Gastroesophageal sphincter (tissue), 4 donors: ENCODE results near the gene DHX34. TPM values are rescaled to one million over a fixed set of nuclear protein-coding genes. Genes with fewer than 3 reads are reported as not detected.

ENCODE experiments used
- ATAC-seq: fragments of 150-250 bp; one replicate; pipeline ENCODE4 v1.9.1; 2016; ENCODE audit warnings: mild to moderate bottlenecking, moderate library complexity
- H3K27ac ChIP-seq, 4 donors: fragments of 200-600 bp; sonication (generic) in 3 of 4; 1 replicate in 3 of 4; 2 replicates in 1 of 4; pipeline ENCODE4 v1.5.1; 2016 to 2019
- H3K27me3 ChIP-seq: fragments of 200-600 bp; sonication (generic); one replicate; pipeline ENCODE4 v1.5.1; 2019
- H3K36me3 ChIP-seq, 2 donors: fragments of 200-600 bp; sonication (generic); one replicate each; pipeline ENCODE4 v1.5.1; 2019; ENCODE audit warnings: control low read depth in 1 of 2
- H3K4me1 ChIP-seq, 3 donors: fragments of 200-600 bp; sonication (generic); 1 replicate in 2 of 3; 2 replicates in 1 of 3; pipeline ENCODE4 v1.5.1; 2016 to 2019; ENCODE audit warnings: control low read depth in 2 of 3
- H3K4me3 ChIP-seq, 2 donors: fragments of 200-600 bp; sonication (generic); one replicate each; pipeline ENCODE4 v1.5.1; 2019; ENCODE audit warnings: mild to moderate bottlenecking in 1 of 2, moderate library complexity in 1 of 2
- H3K9me3 ChIP-seq, 3 donors: fragments of 200-600 bp; sonication (generic); one replicate each; pipeline ENCODE4 v1.5.1; 2017 to 2019; ENCODE audit warnings: control low read depth in 2 of 3
- CTCF ChIP-seq, 4 experiments: fragments of 200-600 bp in 2 of 4; fragments of 450-650 bp in 2 of 4; sonication (generic) in 1 of 4; IDR thresholded peaks; one replicate each; pipeline ENCODE4 v1.5.1; 2017 to 2019; ENCODE audit warnings: antibody characterized with exemption in 4 of 4, mild to moderate bottlenecking in 2 of 4, moderate library complexity in 2 of 4
- EP300 ChIP-seq: sonication (generic); formaldehyde crosslinking; IDR thresholded peaks from one replicate; pipeline ENCODE4 v1.6.1; 2017; ENCODE audit warnings: antibody characterized with exemption, mild to moderate bottlenecking
- POLR2A ChIP-seq, 2 donors: fragments of 450-650 bp; IDR thresholded peaks; one replicate each; pipeline ENCODE4 v1.6.1; 2017; ENCODE audit warnings: antibody characterized with exemption in 2 of 2, mild to moderate bottlenecking in 2 of 2, moderate library complexity in 1 of 2
- POLR2AphosphoS5 ChIP-seq: sonication (generic); formaldehyde crosslinking; IDR thresholded peaks from one replicate; pipeline ENCODE4 v1.6.1; 2017; ENCODE audit warnings: antibody characterized with exemption
- WGBS, 2 donors: methylation state at CpG; one replicate each; pipeline ENCODE4 v1.1.5; 2018; ENCODE audit warnings: low coverage in 1 of 2; 5-methylcytosine and 5-hydroxymethylcytosine counted together
- total RNA-seq, 4 donors: library from RNA; depleted of rRNA; stranded (reverse); fragments of >200 nt; gene quantifications; one replicate each; pipeline ENCODE4 v1.1.0, GENCODE V29; 2016

The DHX34 gene
- total RNA-seq, 4 donors from 2014 or later: 8.7 to 16.0 (median 12.3) TPM

DNA sequence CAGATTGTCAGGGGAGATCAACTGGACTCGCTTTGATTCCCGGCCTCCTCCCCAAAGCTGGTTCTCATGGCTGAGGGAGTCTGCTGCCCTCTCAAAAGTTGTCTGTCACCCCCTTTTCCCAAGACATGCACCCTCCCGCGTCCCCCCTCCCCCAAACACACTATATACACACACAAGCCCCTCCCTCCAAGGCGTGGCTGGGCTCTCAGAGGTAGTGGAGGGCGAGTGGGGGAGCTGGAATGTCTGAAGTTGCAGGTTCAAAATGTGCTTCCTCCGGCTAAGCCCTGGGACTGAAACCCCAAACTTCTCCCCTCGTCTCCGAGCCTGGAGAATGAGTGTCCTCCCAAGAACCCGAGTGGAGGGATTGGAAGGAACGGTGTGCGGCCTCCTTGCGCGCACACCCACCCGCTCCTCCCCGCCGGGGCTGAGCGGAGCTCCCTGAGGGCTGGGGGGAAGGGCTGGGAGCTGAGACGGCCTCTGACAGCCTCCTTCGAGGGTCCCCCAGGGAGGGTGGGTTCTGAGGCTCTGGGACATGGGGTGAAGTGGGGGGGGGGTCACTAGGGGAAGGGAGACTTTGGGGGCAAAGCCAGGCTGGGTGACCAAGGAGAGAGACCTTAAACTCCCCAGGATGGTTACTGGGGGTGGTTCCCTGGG, 80.2 kb downstream of the DHX34 start:
- WGBS, 2 donors: no CpG with 5 or more reads among the region's 20 CpGs
- Histone ChIP-seq H3K27ac (no peak overlapping the region), H3K4me1 (peaks cover 0 to 42% (median 21%) of the 10 kb centered on the region in 3 donors), H3K4me3 (no peak overlapping the region), H3K36me3 (no peaks in the 10 kb centered on the region), H3K27me3 (peaks cover 66% of the 10 kb centered on the region), H3K9me3 (no peaks in the 10 kb centered on the region)
- ATAC-seq: no peak
- TF ChIP-seq CTCF (IDR thresholded peaks at IDR 0.05): no peak
- no peak for TF ChIP-seq POLR2AphosphoS5
- TF ChIP-seq EP300: no peak
- TF ChIP-seq POLR2A (IDR thresholded peaks at IDR 0.05): no peak

DNA sequence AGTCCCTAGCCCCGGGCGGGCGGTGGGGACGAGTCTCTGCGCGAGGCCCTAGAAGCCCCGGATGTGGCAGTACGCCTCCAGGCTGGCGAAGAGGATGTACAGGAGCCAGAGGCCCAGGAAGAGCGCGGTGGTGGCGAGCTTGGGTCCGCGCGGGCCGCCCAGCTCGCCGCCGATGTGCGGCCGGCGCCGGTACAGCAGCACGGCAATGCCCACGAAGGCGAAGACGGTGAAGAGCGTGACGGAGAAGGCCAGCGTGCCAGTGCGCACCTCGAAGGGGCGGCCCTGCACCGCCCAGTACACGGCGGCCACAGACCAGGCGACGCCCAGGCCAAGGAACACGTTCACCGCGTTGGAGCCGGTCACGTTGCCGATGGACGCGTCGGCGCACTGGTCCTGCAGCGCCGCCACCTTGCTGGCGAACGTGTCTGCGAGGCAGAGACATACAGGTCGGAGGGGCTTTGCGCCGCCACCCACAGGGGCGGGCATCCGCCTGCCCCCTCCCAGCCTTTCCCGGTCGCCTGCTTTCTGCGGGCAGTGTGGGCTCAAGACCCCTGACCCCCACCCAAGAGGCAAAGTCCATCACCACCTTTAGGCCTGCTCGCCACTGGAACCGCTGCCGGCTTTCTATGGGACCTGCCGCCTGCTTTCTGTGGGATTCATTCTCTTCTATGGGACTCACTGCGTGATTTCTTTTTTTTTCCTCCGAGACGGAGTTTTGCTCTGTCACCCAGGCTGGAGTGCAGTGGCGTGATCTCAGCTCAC, 81.1 kb downstream of the DHX34 start:
- H3K9me3 ChIP-seq: no peaks in the 10 kb centered on the region
- H3K27me3 ChIP-seq: peaks cover 66% of the 10 kb centered on the region
- peak; percentile 15 for ATAC-seq
- peaks cover 0 to 42% (median 21%) of the 10 kb centered on the region in 3 donors for H3K4me1 ChIP-seq
- no peak for TF ChIP-seq POLR2AphosphoS5
- TF ChIP-seq EP300: no peak
- no peak for TF ChIP-seq POLR2A (IDR thresholded peaks at IDR 0.05)
- peak in 3 of 4 experiments; percentile 37 to 47 (median 44) for TF ChIP-seq CTCF (IDR thresholded peaks at IDR 0.05)
- no peaks in the 10 kb centered on the region for H3K36me3 ChIP-seq
- H3K27ac ChIP-seq: no peak overlapping the region
- H3K4me3 ChIP-seq: peak overlapping the region in 1 of 2 donors; percentile 12
- 5 to 24% methylated on average over 4 to 9 of the region's 69 CpGs for WGBS, 2 donors

GRCh38 chr19:47432091-47432490, 83.0 kb downstream of the DHX34 start:
- Histone ChIP-seq H3K4me1 (peaks cover 0 to 48% (median 21%) of the 10 kb centered on the region in 3 donors), H3K9me3 (no peaks in the 10 kb centered on the region), H3K27ac (no peak overlapping the region), H3K4me3 (no peak overlapping the region), H3K27me3 (peaks cover 69% of the 10 kb centered on the region), H3K36me3 (no peaks in the 10 kb centered on the region)
- ATAC-seq: no peak
- 86 to 92% methylated on average over 5 to 12 of the region's 18 CpGs for WGBS, 2 donors
- no peak for TF ChIP-seq POLR2AphosphoS5
- no peak for TF ChIP-seq EP300
- no peak for TF ChIP-seq POLR2A (IDR thresholded peaks at IDR 0.05)
- TF ChIP-seq CTCF (IDR thresholded peaks at IDR 0.05): no peak

Other genes starting within 250 kb of the DHX34 start
- 10 to 100 TPM; 22.5 to 28.7 (median 24.9) TPM for gene ZC3H4, start 235.5 kb upstream of the DHX34 start, total RNA-seq
- 100 to 1,000 TPM; 134 to 157 (median 153) TPM for gene SAE1, start 218.5 kb upstream of the DHX34 start, total RNA-seq
- gene BBC3, start 118.1 kb upstream of the DHX34 start, total RNA-seq: 10 to 100 TPM in 2 of 4 donors, 1 to 10 TPM in 2; 3.6 to 11.4 (median 10.2) TPM
- 10 to 100 TPM; 17.3 to 36.9 (median 28.5) TPM for gene CCDC9, start 92.8 kb upstream of the DHX34 start, total RNA-seq
- gene INAFM1, start 74.4 kb upstream of the DHX34 start, total RNA-seq: 10 to 100 TPM in 2 of 4 donors, 1 to 10 TPM in 2; 5.0 to 14.7 (median 11.7) TPM
- gene C5AR1, start 39.5 kb upstream of the DHX34 start, total RNA-seq: 10 to 100 TPM in 1 of 4 donors, 1 to 10 TPM in 3; 1.4 to 19.7 (median 7.0) TPM
- gene C5AR2, start 17.1 kb upstream of the DHX34 start, total RNA-seq: 1 to 10 TPM in 2 of 4 donors, under 1 TPM in 2; 0.15 to 2.3 (median 1.2) TPM
- 10 to 100 TPM; 23.5 to 37.2 (median 30.3) TPM for gene MEIS3, start 70.2 kb downstream of the DHX34 start, total RNA-seq
- 10 to 100 TPM in 1 of 4 donors, 1 to 10 TPM in 3; 6.5 to 19.9 (median 9.5) TPM for gene SLC8A2, start 122.6 kb downstream of the DHX34 start, total RNA-seq
- 1 to 10 TPM; 2.4 to 4.3 (median 3.4) TPM for gene KPTN, start 134.9 kb downstream of the DHX34 start, total RNA-seq
- 100 to 1,000 TPM in 2 of 4 donors, 10 to 100 TPM in 2; 95.9 to 134 (median 112) TPM for gene NAPA, start 165.7 kb downstream of the DHX34 start, total RNA-seq
- under 1 TPM in 1 of 4 donors, not detected in 3; 0.05 TPM for gene ZNF541, start 223.8 kb downstream of the DHX34 start, total RNA-seq